ENCODE data around the gene SLC45A1.
A peak's percentile ranks its signal among the peaks of the same experiment; 100 is the strongest.

The SLC45A1 gene

GRCh38 chr1:8312235-8313218, 5.4 kb upstream of the SLC45A1 start:
- DNase-seq = no peak

GRCh38 chr1:8313231-8313630, 4.7 kb upstream of the SLC45A1 start:
- no peak for DNase-seq

- peak; percentile 17 for DNase-seq
Measured at GRCh38 chr1:8314346-8315280, 3.3 kb upstream of the SLC45A1 start.

- no peak for DNase-seq
Measured at GRCh38 chr1:8315573-8316475, 2.1 kb upstream of the SLC45A1 start.

- DNase-seq = no peak
Measured at GRCh38 chr1:8318436-8318835, 522 bp downstream of the SLC45A1 start.

GRCh38 chr1:8321612-8322011, 3.7 kb downstream of the SLC45A1 start:
- no peak for DNase-seq

- DNase-seq = no peak
Measured at GRCh38 chr1:8323706-8324105, 5.8 kb downstream of the SLC45A1 start.

- no peak for DNase-seq
Measured at GRCh38 chr1:8324176-8324810, 6.4 kb downstream of the SLC45A1 start.

- DNase-seq = no peak
Measured at GRCh38 chr1:8325771-8326170, 7.9 kb downstream of the SLC45A1 start.

GRCh38 chr1:8326265-8326664, 8.4 kb downstream of the SLC45A1 start:
- no peak for DNase-seq

GRCh38 chr1:8328271-8328670, 10.4 kb downstream of the SLC45A1 start:
- no peak for DNase-seq

- DNase-seq = no peak
Measured at GRCh38 chr1:8329439-8329838, 11.5 kb downstream of the SLC45A1 start.

- no peak for DNase-seq
Measured at GRCh38 chr1:8329858-8330257, 11.9 kb downstream of the SLC45A1 start.

- DNase-seq = no peak
Measured at GRCh38 chr1:8330271-8331125, 12.6 kb downstream of the SLC45A1 start.

GRCh38 chr1:8332806-8333205, 14.9 kb downstream of the SLC45A1 start:
- no peak for DNase-seq

- DNase-seq = no peak
Measured at GRCh38 chr1:8333246-8333987, 15.5 kb downstream of the SLC45A1 start.

- no peak for DNase-seq
Measured at GRCh38 chr1:8334106-8334851, 16.4 kb downstream of the SLC45A1 start.

GRCh38 chr1:8335246-8335645, 17.3 kb downstream of the SLC45A1 start:
- no peak for DNase-seq

GRCh38 chr1:8337776-8338525, 20.0 kb downstream of the SLC45A1 start:
- DNase-seq = no peak
